ENCODE measurements around the gene CDC45.
"Not testable (repeated sequence)": the region's sequence is repeated elsewhere in the genome, so short reads cannot be mapped to it uniquely, and the experiment has no call there.

Gene CDC45

DNA sequence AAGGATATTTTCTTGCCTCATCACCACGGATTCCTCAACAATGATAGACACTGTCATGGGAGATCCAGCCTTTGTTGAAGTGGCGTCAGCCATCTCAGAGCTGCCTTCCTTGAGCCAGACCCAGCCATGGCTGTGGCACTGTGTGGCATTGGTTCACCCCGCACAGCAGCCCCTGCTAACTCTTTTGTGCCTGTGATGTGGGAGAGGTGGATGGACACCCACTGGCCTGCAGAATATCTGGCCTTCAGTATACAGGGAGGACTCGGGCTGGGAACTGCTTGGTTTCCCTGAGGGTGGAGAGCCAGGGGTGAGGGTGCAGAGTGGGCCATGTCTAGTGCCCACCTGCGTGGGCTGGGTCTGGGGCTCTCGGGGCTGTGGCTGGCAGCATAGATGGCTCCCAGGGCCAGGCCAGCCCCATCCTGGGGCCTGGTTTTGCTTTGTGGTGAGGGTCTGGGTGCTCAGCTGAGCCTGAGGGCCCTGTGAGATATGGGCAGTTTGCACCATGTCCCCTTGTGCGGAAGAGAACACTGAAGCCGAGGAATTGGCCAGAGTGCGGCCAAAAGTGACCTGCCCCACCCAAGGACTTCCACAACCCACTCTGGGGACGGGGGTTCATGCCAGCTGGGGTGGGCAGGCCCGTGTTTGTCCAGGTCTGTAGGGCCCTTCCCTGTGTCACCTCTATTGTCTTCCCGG is 38.3 kb downstream of the CDC45 start:
- DNase-seq = no peak

DNA sequence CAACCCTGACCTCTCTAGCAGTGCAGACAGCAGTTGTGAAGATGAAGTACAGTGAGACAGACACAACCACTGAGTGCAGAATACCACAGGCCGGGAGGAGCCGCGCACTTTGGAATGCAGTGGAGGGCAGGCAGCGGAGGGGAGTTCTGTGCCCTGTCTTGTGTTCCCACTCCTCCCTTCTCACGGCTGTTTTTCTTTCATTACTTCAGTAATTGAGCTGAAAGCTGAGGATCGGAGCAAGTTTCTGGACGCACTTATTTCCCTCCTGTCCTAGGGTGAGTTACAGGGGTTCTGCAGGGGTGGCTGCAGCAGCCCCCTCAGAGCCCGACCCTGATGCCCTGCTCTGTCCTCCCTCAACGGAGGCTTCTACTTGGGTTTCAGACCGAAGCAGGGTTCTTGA is 38.9 kb downstream of the CDC45 start:
- no peak for DNase-seq

DNA sequence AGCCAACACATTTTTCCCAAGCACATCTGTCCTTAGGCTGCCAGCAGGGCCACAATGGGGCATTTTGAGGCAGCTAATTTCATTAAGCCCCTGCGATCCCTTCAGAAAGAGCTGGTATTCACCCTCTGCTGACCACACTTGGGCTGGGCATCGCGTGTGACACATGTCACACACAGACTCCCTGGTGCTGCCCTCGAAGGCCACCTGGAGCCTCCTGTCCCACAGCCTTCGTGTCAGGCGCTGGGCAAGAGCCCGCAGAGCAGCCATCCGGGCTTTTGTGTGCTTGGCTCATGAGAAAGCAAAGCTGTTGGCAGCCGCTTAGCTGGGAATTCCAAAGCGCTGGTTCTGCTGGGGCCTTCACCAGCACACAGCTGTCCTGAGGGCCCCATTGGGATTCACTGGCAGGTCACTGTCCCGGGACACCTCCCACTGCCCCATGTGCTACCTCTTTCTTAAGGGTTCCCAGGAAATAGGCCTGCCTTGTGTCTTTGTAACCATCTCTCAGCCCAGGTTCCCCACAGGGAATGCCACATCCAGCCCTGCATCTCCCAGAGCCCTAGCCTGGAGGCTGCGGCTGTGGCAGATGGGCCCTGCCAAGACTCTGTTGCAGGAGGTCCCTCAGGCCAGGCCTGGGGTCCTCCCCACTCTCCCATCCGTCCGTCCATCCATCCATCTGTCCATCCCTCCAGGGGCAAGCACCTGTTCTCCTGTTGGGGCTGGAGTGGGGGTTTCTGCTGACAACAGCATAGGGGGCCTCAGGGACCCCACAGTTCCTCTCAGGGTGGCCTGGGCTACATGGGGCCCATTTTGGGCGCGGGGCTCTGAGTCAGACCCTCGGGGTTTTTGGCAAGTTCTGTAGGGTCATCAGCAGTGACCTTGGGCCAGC is 39.6 kb downstream of the CDC45 start:
- no peak for DNase-seq

DNA sequence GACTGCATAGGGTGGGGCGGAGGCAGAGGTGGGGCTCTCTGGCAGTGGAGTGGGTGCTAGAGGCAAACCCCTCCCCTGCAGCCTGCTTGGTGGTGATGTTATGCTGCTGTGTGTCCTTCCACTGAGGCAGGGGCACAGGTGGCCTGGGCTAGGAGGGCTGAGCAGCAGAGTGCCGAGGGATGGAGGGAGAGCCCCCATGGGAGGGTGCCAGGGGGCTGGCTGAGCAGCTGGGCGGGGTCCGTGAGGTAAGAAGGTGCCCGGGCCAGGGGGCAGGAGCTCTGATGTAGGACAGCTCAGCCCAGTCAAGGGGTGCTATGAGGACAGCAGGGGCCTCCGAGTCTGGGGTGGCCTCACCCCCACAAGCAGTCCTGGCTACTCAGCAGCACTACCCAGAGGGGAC is 40.3 kb downstream of the CDC45 start:
- no peak for DNase-seq

DNA sequence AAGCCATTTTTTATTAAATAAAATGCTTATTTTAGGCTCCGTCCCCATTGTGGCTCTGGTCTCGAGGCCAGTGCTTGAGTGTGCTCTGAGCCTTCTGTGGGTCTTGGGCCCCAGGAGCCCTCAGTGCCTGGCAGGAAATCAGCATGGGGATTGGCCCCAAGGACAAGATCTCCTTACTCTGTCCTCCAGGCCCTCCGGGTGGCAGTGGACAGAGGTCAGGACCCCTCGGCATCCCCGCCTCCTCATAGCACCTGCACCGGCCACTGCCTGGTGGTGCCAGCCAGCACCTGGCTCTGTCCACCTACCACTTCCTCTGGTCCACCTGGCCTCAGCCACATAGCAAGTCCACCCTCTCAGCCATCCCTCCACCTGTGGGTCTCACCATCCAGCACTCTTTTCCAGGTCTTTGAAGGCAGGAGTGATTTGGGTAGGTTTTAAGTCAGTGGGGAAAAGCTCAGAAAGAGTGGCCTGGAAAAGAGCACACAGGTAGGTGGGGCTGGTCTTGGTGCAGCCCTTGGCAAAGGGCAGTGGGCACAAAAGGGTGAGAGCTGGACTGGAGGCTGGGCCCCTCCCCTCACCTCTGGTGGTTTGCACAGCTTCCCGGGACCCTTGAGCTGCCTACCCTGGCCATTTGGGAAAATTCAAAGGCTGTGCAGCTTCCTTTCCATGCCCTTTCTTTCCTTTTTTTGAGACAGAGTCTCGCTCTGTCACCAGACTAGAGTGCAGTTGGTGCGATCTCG is 41.0 kb downstream of the CDC45 start:
- no peak for DNase-seq

DNA sequence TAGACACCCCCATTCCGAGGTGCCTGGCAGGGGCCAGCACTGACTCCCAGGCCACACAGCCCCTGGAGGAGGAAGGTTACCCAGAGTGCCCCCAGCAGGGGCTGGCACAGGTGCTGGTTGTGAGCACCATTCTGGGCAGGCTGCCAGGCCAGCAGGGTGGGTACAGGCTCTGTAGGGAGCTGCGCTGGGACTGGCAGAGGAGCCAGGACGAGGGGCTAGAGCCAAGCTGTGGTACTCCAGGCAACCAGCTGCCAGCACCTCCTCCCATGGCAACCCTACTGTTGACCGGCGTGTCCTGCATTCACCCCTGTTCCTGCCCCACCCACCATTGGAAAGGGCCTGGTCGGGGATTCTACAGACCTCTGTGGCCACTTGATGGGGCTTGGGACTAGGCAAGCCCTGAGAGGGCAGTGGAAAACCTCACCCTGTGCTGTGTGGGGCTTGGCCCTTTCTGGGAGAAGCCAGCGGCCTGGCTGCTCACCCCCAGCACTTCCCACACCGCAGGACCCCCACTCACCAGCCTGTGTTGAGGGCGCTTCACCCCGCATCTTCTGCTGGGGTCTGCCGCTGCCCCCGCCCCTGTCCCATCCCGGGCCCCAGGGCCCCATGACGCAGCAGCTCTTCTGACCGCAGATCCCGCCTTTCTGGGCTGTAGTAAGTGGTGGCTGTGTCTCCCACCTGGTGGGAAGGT is 42.6 kb downstream of the CDC45 start:
- no peak for DNase-seq

DNA sequence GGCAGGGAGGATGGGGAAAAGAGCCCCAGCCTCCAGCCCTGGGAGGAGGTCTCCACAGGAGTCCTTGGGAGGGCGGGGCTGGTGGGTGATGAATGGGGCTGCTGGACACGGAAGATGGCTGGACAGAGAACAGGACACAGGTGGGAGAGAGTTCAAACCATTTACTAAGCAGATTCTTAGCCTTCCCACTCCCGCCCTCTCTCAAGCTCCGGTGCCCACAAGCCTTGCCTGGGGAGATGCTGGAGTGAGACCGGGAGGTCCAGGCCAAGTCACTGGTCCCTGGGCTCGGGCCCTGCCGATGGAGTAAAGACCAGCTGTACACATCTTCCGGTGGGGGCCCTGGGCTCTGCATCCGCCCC is 43.1 kb downstream of the CDC45 start:
- no peak for DNase-seq

DNA sequence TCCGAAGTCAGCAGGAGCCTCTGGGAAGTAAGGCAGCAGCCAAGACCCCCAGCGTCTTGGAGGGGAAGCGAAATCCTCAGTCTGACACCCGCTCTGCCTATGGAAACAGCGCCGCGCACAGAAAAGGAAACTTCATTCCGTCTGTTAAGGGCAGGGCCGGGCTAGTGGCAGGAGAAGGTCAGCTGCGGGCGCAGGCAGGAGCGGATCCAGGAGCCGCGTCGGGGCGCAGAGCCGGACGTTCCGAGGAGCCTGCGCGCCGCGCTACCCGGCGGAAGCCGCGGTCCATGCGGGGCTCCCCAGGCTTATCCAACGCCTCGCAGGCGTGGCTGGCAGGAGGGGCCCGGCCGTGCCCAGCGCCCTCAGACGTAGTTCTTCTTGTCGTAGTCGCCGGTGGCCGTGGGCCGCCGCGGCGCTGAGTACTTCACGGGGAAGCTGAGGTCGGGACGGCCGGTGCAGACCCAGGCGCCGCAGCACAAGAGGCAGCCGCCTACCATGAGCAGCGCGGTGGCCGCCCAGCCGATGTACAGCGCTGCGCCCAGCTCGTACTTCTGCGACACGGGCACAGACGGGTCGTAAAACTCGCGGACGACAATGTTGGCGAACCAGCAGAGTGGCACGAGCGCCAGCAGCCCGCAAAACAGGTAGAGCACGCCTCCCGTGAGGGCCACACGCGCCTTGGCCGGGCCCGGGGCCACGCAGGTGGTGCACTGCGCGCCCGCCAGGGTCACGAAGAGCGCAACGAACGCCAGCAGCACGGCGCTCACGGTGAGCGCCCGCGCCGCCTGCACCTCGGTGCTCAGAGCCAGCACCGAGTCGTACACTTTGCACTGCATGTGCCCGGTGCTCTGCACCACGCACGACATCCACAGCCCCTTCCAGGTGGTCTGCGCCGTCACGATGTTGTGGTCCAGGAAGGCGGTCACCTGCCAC is 43.8 kb downstream of the CDC45 start:
- no peak for DNase-seq

DNA sequence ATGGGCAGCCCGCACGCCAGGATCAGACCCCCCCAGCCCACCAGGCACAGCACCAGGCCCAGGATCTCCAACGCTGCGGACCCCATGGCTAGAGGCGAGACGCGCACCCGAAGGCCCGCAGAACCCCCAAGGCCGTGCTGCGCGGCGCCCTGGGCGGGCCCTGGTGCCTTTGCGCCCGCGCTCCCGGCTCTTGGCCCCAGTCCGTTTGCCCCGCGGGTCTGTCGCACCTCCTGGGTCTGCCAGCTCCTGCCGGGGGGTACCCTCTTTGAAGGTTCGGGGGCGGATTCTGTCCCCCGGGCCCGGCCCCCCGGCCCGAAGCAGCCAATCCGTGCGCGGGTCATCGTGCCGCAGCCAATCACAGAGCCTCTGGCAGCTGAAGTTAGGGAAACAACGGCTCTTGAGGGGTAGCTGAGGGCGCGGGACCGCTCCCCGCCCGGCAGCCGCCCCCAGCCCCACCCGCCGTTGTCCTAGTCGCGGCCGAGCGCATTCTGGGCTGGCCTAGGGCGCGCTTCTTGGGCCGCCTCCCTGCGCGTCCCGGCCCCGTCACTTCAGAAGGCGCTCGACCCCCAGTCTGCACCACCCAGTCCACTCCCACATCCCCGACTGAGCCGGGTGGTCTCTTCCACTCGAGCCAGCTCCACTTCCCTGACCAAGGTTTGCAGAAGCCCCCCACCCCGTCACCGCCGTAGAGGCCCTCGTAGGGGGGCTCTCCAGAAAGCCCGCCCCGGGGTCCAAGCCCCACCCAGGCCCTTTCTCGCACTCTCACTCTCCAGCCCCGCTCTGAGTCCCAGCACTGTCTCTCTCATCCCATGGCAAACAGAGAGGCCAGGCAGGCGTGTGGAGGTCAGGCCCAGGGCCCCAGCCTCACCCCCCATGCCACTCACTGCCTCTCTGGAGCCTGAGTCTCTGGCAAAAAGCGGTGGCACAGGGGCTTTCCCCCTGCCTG is 44.7 kb downstream of the CDC45 start, which contains the start of gene CLDN5:
CLDN5 (minus strand) TSS at position 241 of the 946 bp plus-strand sequence; CDS start at position 86, 155 bp downstream.
- no peak for DNase-seq

DNA sequence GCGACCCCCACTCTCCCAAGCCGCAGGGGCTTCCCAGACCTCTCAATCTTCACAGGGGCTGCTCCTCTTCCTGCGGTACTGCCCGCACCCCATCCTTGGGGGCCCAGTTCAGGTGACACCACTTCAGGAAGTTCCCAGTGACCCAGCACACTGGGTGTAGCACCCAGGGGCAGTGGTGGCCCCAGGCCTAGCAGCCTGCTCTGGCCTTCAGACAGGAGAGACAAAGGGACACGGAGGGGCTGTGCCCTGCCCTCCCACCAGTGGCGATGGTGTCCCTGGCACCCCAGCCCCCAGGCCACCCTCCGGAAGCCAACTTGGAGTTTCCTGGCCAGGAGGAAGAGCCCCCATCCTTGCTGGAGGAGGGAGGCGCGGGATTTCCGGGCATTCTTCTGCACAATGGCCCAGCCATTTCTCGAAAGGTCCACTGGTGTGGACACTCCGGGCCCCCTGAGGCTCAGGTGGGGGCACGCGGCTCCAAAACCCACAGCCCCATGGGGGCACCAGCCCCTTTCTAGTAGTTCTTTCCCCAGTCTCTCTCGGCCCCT is 45.5 kb downstream of the CDC45 start:
- DNase-seq = no peak

DNA sequence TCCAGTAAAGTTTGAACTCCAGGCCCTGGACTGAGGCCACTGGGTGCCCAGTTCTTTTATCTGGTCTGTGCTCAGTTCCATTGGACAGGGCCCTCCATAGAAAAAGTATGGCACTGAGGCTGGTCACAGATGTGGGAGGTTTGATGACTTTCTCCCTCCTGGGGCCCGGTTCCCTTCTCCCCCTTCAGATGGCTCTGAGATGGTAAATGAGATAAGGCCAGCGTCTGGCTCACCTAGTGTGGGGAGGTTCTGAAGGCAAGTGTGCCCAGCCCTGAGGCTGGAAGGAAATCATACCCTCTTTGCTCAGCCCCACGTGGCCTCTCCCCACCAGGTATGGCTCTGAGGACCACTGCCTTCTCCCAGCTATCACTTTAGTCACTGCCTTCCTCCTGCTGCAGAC is 45.9 kb downstream of the CDC45 start:
- no peak for DNase-seq

DNA sequence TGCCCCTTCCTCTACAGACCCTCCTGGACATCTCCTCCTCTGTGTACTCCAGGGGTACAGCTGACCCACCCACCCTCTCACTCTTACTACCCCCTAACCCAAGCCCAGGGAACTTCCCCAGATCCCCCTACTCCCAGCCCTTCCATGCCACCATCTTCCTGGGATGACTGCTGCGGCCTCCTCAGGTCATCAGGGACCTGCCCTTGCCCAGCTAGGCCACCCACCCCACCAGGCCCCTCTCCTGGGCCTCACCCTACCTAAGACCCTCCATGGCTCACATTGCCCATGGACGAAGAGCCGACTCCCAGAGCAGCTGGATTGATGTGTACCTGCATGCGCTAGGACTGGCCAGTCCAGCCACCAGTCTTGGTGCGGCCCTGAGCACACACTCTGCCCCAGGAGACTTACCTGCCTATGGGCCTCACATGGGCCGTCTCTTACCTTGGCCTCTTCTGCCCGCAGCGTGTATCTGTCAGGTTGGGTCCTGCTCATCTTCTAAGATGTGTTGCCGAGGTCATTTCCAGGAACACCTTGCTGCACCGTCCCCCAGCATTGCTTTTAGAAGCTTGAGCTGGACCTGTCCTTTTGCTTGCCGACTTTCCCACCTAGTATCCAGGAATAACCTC is 46.5 kb downstream of the CDC45 start:
- DNase-seq = no peak

DNA sequence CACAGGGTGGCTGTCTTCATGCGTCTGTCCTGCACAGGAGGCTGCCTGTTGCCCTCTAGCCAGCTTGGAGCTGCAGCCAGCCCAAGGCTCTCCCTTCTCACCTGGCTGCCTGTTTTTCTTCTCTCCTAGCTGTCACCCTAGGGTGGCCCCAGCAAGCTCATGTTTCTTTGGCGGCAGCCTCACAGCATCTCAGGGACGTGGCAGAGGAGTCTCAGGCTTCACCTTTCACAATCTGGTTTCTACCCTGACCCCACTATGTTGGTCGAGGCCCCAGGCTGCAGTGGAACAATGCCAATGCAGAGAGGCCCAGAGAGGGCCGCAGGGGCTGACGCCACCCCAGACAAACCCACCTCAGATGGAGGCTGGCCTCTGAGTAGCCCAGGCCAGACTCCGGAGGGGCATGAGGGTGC is 47.0 kb downstream of the CDC45 start:
- DNase-seq = no peak

DNA sequence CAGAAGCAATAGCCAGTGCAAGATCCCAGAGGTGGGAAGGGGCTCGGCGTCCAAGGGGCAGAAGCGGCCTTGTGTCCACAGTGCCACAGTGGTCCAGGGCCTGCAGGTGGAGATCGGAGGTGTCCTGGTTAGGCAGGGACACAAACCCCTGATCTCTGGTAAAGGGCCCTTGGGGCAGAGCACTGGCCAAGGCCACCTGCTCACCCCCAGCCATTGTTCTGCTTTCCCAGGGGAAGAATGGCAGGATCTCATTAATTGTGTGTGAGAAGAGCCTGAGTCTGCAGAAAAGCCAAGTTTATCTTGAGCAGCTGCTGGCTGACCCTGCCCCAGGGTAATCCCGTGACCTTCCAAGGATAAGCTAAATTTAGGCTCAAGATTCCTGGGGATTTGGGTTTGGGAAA is 47.6 kb downstream of the CDC45 start:
- DNase-seq = no peak

DNA sequence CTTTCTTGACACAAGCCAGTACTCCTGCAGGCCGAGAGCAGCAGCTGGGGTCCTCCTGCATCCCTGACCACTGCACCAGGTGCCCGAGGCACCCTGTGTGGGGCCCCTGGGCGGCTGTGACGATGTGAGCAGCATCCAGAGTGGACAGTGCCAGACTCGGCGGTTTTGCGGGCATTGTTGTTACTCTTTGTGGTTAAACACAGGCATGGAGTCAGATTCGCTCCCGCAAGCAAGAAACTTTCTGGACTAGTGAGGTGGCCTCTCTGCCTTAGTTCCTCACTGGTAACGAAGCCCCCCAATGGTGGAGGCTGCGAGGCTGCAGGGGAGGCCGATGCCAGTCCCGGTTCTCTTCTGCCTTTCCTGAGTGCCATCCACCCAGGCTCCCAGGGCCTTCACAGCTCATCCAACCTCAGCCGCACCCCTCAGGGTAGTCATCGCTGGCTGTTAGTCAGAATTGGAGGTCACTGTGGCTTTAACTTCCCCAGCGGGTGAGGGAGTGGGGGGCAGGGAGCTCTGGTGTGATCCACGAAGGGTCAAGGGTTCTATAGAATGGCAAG is 48.2 kb downstream of the CDC45 start:
- no peak for DNase-seq

DNA sequence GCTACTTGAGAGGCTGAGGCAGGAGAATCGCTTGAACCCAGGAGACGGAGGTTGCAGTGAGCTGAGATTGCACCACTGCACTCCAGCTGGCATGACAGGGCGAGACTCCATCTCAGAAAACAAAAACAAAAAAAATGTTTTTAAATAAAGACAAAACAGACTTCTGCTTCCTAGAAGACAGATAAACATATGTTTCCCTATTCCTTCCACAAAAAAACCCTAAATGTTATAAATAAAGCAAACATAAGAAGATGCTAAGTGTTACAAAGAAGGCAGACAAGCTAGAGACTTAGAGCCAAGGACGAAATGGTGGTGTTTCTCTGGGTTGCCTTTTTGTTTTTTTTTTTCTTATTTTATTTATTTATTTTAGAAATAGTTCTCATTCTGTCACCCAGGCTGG is 50.1 kb downstream of the CDC45 start:
- DNase-seq = no peak

DNA sequence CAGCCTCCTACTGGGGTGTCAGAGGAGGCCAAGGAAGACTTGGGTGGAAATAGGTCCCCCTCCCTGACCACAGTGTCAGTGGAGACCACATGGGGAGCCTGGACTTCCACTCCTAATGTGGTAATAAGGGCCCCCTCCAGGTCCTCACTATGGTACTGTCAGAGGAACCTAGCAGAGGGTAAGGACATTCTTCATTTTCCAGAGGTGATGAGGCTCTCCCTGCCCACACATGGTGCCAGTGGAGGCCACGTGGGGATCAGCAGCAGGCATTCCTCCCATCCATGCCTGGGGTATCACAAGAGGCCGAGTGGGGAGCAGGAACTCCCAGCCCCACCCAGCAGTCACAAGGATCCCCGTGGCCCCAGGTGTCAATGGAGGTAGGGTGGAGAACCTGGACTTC is 51.0 kb downstream of the CDC45 start:
- DNase-seq = no peak

DNA sequence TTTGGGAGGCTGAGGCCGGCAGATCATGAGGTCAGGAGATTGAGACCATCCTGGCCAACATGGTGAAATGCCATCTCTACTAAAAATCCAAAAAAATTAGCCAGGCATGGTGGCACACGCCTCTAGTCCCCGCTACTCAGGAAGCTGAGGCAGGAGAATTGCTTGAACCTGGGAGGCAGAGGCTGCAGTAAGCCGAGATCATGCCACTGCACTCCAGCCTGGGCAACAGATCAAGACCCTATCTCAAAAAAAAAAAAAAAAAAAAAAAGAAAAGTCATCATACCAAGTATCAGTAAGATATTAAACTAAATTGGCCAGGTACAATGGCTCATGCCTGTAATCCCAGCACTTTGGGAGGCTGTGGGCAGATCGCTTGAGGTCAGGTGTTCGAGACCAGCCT is 51.6 kb downstream of the CDC45 start:
- not testable (repeated sequence) for DNase-seq

DNA sequence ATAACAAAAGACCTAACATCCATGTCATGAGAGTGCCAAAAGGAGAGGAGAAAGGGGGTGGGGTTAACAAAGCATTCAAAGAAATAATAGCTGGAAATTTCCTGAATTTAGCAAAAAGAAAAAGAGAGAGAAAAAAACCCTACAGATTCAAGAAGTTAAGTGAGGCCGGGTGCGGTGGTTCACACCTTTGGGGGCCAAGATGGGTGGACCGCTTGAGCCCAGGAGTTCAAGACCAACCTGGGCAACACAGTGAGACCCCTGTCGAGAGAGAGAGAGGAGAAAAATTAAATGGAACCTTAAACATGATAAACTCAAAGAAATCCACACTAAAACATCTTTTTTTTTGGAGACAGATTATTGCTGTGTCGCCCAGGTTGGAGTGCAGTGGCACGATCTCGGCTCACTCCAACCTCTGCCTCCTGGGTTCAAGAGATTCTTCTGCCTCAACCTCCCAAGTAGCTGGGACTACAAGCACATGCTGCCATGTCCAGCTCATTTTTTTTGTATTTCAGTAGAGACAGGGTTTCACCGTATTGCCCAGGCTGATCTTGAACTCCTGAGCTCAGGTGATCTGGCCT is 53.4 kb downstream of the CDC45 start:
- DNase-seq = no peak

Measured in NCI-H510A (cell line).